ENCODE measurements around the gene ABCA1. TPM values are rescaled to one million over a fixed set of nuclear protein-coding genes. Genes with fewer than 3 reads are reported as not detected.
A peak's percentile ranks its signal among the peaks of the same experiment; 100 is the strongest.

ABCA1 gene
- total RNA-seq, 2 experiments from 2014 or later: 8.0 to 14.0 TPM

DNA sequence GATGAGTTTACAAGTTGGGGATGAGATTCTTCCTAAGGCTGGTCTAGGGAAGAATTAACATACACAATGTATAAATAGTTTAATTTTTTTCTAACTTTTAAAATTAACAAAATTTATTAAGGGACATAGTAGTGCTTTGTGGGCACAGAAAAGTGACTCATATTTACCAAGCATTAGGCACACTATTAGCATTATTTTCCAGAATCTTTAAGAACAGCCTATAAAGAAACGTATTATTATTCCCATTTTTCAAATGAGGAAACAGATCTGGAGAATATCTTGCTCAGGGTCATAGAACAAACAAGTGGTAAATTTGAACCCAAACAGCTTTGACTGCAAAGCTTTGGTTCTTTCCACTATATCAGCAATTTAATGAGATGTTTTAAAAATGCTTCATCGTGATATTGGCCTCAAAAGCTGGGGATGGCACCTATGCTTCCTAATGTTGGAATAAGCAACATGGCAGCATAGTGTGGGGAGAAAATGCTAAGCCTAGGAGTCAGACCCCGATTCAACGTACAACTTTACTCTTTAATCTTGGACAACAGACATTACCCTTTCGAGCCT is 55.9 kb downstream of the ABCA1 start:
- TF ChIP-seq, protein P1, sequence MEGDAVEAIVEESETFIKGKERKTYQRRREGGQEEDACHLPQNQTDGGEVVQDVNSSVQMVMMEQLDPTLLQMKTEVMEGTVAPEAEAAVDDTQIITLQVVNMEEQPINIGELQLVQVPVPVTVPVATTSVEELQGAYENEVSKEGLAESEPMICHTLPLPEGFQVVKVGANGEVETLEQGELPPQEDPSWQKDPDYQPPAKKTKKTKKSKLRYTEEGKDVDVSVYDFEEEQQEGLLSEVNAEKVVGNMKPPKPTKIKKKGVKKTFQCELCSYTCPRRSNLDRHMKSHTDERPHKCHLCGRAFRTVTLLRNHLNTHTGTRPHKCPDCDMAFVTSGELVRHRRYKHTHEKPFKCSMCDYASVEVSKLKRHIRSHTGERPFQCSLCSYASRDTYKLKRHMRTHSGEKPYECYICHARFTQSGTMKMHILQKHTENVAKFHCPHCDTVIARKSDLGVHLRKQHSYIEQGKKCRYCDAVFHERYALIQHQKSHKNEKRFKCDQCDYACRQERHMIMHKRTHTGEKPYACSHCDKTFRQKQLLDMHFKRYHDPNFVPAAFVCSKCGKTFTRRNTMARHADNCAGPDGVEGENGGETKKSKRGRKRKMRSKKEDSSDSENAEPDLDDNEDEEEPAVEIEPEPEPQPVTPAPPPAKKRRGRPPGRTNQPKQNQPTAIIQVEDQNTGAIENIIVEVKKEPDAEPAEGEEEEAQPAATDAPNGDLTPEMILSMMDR (conservative IDR thresholded peaks at IDR 0.05; ENCODE audit: low read length): no peak
- no peak for TF ChIP-seq EZH2phosphoT487 (IDR thresholded peaks at IDR 0.05; ENCODE audit: borderline replicate concordance, low read depth, low read length)
- Histone ChIP-seq H3K9me3 (ENCODE audit: low read length) (no peaks in the 10 kb centered on the region), H3K9me2 (ENCODE audit: insufficient read depth, low read length) (no peaks in the 10 kb centered on the region), H3K27ac (ENCODE audit: low read depth, low read length, poor library complexity, severe bottlenecking) (no peak overlapping the region), H4K20me1 (ENCODE audit: insufficient read depth, low read length) (no peaks in the 10 kb centered on the region), H2AFZ (ENCODE audit: low read length) (no peak overlapping the region), H3K4me1 (ENCODE audit: insufficient read depth, low read length, poor library complexity, severe bottlenecking) (peaks cover 23% of the 10 kb centered on the region), H3K4me3 (ENCODE audit: low read depth, low read length, poor library complexity, severe bottlenecking) (no peak overlapping the region), H3K36me3 (ENCODE audit: insufficient read depth, low read length) (peaks cover 58% of the 10 kb centered on the region), H3K4me2 (ENCODE audit: low read length) (no peak overlapping the region), H3K79me2 (ENCODE audit: insufficient read depth, low read depth, low read length) (no peaks in the 10 kb centered on the region)
- no peak for DNase-seq (ENCODE audit: low spot score)
- BruUV-seq (replicated peaks): no TSS peak
- CTCF ChIA-PET (ENCODE audit: unreplicated experiment): interaction anchor here (1.3 kb wide), 1 partner anchor 17 kb away, joined by 3 read pairs; no protein-coding TSS in a partner anchor
- intact Hi-C loops (cut with micrococcal nuclease; ENCODE audit: unreplicated experiment): no loop called here
- POLR2A ChIA-PET: interaction anchor here (0.6 to 0.9 kb wide), 3 partner anchors 9 to 32 kb away, joined by 3 read pairs; no protein-coding TSS in a partner anchor

DNA sequence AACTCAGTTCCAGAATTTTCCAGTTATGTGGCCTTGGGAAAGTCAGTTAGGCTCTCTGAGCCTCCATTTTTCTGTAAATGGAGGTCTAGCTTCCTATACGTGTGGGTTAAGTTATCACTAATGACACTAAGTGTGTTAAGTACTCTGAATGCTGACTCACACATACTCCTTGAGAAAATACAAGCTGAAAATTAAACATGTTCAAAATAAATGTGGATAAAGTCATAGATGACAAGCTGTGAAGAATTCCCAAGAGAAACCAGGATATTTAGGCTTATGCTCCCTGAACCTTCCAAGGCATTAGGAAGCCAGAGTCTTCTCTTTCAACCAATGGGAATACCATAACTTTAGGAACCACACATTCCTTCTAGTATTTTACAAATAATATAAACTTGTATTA is 58.1 kb downstream of the ABCA1 start:
- Histone ChIP-seq H3K9me3 (ENCODE audit: low read length) (no peaks in the 10 kb centered on the region), H3K4me1 (ENCODE audit: insufficient read depth, low read length, poor library complexity, severe bottlenecking) (peaks cover 25% of the 10 kb centered on the region), H4K20me1 (ENCODE audit: insufficient read depth, low read length) (no peaks in the 10 kb centered on the region), H3K27ac (ENCODE audit: low read depth, low read length, poor library complexity, severe bottlenecking) (peak overlapping the region; percentile 63), H2AFZ (ENCODE audit: low read length) (no peak overlapping the region), H3K4me3 (ENCODE audit: low read depth, low read length, poor library complexity, severe bottlenecking) (no peak overlapping the region), H3K79me2 (ENCODE audit: insufficient read depth, low read depth, low read length) (no peaks in the 10 kb centered on the region), H3K9me2 (ENCODE audit: insufficient read depth, low read length) (no peaks in the 10 kb centered on the region), H3K4me2 (ENCODE audit: low read length) (peak overlapping the region; percentile 55; the same call in 1 of the 2 replicates), H3K36me3 (ENCODE audit: insufficient read depth, low read length) (peaks cover 51% of the 10 kb centered on the region)
- POLR2A ChIA-PET: interaction anchor here (1.7 to 3.8 kb wide), 2 partner anchors 54 to 57 kb away, joined by 4 to 22 read pairs; no protein-coding TSS in a partner anchor
- no TSS peak for BruUV-seq (replicated peaks)
- no peak for TF ChIP-seq EZH2phosphoT487 (IDR thresholded peaks at IDR 0.05; ENCODE audit: borderline replicate concordance, low read depth, low read length)
- CTCF ChIA-PET (ENCODE audit: unreplicated experiment): interaction anchor here (1.2 kb wide), 1 partner anchor 50 kb away, joined by 3 read pairs; no protein-coding TSS in a partner anchor
- no peak for DNase-seq (ENCODE audit: low spot score)
- intact Hi-C loops (cut with micrococcal nuclease; ENCODE audit: unreplicated experiment): no loop called here

DNA sequence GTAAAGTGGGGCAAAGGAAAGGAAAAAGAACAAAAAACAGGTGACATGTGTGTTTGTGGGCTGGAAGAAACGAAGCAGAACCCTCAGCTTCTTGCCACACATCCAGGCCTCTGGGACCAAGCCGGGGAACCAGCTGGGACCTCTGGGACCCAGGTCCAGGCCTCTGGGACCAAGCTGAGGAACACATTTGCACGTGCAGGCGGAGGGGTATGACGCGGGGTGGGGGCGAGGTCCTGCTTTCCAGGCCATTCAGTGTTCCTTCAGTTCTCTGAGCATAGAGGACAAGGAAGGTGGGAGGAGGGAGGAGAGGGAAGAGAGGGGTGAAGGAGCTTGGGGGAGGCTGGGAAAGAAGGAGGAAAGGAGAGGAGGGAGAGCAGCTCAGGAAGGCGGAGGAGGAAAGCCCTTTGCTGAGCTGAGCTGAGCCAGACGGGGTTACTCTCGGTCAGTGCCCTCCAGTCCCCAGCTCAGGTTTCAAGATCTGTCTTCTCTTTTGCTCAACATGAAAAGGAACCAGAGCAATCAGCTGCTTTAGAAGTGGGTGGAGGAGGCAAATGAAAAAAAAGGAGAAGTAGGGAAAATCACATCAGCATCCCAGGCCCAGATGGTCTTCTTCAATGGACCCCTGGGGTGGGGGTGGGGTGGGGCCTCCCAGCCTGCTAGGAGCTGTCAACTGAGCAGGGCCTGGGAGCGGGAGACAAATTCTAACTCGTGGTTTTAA is 59.1 kb downstream of the ABCA1 start:
- H3K9me3 ChIP-seq (ENCODE audit: low read length): no peaks in the 10 kb centered on the region
- H3K4me3 ChIP-seq (ENCODE audit: low read depth, low read length, poor library complexity, severe bottlenecking): peak overlapping the region; percentile 7
- no peak overlapping the region for H2AFZ ChIP-seq (ENCODE audit: low read length)
- no peaks in the 10 kb centered on the region for H3K79me2 ChIP-seq (ENCODE audit: insufficient read depth, low read depth, low read length)
- no peaks in the 10 kb centered on the region for H3K9me2 ChIP-seq (ENCODE audit: insufficient read depth, low read length)
- peak overlapping the region; percentile 55 for H3K4me2 ChIP-seq (ENCODE audit: low read length)
- DNase-seq (ENCODE audit: low spot score): peak; percentile 73
- intact Hi-C loops (cut with micrococcal nuclease; ENCODE audit: unreplicated experiment): no loop called here
- no peak for TF ChIP-seq EZH2phosphoT487 (IDR thresholded peaks at IDR 0.05; ENCODE audit: borderline replicate concordance, low read depth, low read length)
- TF ChIP-seq, protein P1 (conservative IDR thresholded peaks at IDR 0.05; ENCODE audit: low read length): no peak
- peaks cover 35% of the 10 kb centered on the region for H3K4me1 ChIP-seq (ENCODE audit: insufficient read depth, low read length, poor library complexity, severe bottlenecking)
- ChIA-PET CTCF (ENCODE audit: unreplicated experiment) (interaction anchor here (0.6 to 1.2 kb wide), 3 partner anchors 25 to 55 kb away, joined by 3 to 7 read pairs (median 3); no protein-coding TSS in a partner anchor), POLR2A (interaction anchor here (0.7 to 3.8 kb wide), 9 partner anchors 9 to 379 kb away, joined by 3 to 22 read pairs (median 3); no protein-coding TSS in a partner anchor)
- peak overlapping the region; percentile 63 for H3K27ac ChIP-seq (ENCODE audit: low read depth, low read length, poor library complexity, severe bottlenecking)
- no peaks in the 10 kb centered on the region for H4K20me1 ChIP-seq (ENCODE audit: insufficient read depth, low read length)
- H3K36me3 ChIP-seq (ENCODE audit: insufficient read depth, low read length): peaks cover 48% of the 10 kb centered on the region
- BruUV-seq (replicated peaks): no TSS peak
